HG03095 (cell line): ENCODE measurements around the gene PTPN21.
A peak's percentile ranks its signal among the peaks of the same experiment; 100 is the strongest.

Experiments used
- ATAC-seq: cut with Tn5 transposase; IDR thresholded peaks from one replicate; pipeline ENCODE4 v1.9.1; 2021; ENCODE audit warnings: moderate library complexity; ENCODE audit not compliant: unreplicated experiment

PTPN21 gene

GRCh38 chr14:88507208-88507607 is 47.6 kb downstream of the PTPN21 start:
- no peak for ATAC-seq

- no peak for ATAC-seq
Measured at GRCh38 chr14:88505621-88506020, 49.2 kb downstream of the PTPN21 start.

- ATAC-seq, result no peak
Measured at GRCh38 chr14:88504602-88505001, 50.2 kb downstream of the PTPN21 start.

- ATAC-seq, result no peak
Measured at GRCh38 chr14:88503754-88504406, 50.9 kb downstream of the PTPN21 start.

GRCh38 chr14:88502740-88503139 is 52.1 kb downstream of the PTPN21 start:
- no peak for ATAC-seq

GRCh38 chr14:88500611-88501010 is 54.2 kb downstream of the PTPN21 start:
- ATAC-seq, result no peak

GRCh38 chr14:88499225-88499624 is 55.6 kb downstream of the PTPN21 start:
- ATAC-seq, result no peak

GRCh38 chr14:88496414-88496813 is 58.4 kb downstream of the PTPN21 start:
- ATAC-seq, result no peak

- no peak for ATAC-seq
Measured at GRCh38 chr14:88493392-88494185, 61.2 kb downstream of the PTPN21 start.

- peak; percentile 95 for ATAC-seq
Measured at GRCh38 chr14:88492272-88493089, 62.3 kb downstream of the PTPN21 start.

GRCh38 chr14:88490168-88490567 is 64.6 kb downstream of the PTPN21 start:
- ATAC-seq, result no peak

GRCh38 chr14:88488897-88489296 is 65.9 kb downstream of the PTPN21 start:
- no peak for ATAC-seq

- ATAC-seq, result no peak
Measured at GRCh38 chr14:88488081-88488480, 66.7 kb downstream of the PTPN21 start.

- ATAC-seq, result no peak
Measured at GRCh38 chr14:88482524-88482923, 72.3 kb downstream of the PTPN21 start.

GRCh38 chr14:88481794-88482193 is 73.0 kb downstream of the PTPN21 start:
- no peak for ATAC-seq

- no peak for ATAC-seq
Measured at GRCh38 chr14:88481059-88481458, 73.7 kb downstream of the PTPN21 start.

- no peak for ATAC-seq
Measured at GRCh38 chr14:88479574-88479987, 75.2 kb downstream of the PTPN21 start.

GRCh38 chr14:88478931-88479330 is 75.9 kb downstream of the PTPN21 start:
- ATAC-seq, result no peak

GRCh38 chr14:88477513-88478250 is 77.1 kb downstream of the PTPN21 start:
- ATAC-seq, result no peak

GRCh38 chr14:88476825-88477224 is 78.0 kb downstream of the PTPN21 start:
- ATAC-seq, result no peak

- no peak for ATAC-seq
Measured at GRCh38 chr14:88476214-88476774, 78.5 kb downstream of the PTPN21 start.
